Kidney glomerular epithelial cell (primary cell): ENCODE results near the gene NAV2.
A peak's percentile ranks its signal among the peaks of the same experiment; 100 is the strongest.

Source experiments
- DNase-seq: peaks from one replicate; lab custom pipeline; 2025; lab: John Stamatoyannopoulos, UW

Gene NAV2

DNA sequence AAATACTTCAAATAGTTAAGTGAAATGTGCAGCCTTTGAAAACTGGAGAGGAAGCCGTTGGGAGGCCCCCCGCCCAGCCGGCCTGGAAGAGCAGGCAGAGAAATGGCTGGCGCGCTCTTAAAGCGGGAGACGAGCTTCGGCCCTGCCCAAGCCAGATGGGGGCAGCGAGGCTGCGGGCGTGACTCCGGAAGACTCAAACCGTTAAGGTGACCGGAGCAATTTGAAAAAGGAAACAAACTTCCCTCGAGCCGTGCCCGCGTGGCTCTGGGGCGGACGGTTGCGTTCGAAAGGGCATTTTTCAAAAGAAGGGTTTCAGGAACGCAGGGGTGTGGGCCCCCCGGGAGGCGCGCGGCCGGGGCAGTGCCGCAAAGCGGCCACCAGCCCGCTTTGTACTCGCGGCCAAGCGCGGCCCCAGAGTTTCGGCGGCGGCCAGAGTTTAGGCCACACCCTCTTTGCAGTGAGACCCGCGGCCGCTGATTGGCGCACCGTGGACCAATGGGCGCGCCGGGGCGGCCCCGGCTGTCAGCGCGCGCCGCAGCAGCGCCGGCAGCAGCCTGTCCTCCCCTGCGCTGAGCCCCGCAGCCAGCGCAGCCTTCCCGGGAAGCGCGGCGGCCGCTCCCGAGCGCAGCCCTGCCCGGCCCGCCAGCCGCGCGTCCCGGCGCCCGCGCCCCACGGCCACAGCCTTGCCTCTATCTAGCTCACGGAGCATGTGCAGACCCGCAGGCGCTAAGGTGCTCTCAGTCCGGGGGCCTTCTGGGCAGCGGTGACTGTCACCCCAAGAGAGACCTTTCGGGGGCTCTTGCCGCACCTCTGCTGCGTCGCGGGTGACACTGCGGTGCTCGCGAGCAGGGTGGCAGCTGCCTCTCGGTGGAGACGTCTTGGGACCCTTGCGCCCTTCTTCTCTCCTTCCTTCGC, at the start of gene NAV2:
Gene NAV2 (plus strand): TSS at position 557 of the 915 bp plus-strand sequence. CDS start 859 bp downstream, outside the sequence.
- peak; percentile 75 for DNase-seq

- no peak for DNase-seq
These were observed 49.4 kb upstream of the NAV2 start for GRCh38 chr11:19663206-19663605.

- peak; percentile 67 for DNase-seq
These were observed 47.6 kb upstream of the NAV2 start for GRCh38 chr11:19664886-19665548.

DNA sequence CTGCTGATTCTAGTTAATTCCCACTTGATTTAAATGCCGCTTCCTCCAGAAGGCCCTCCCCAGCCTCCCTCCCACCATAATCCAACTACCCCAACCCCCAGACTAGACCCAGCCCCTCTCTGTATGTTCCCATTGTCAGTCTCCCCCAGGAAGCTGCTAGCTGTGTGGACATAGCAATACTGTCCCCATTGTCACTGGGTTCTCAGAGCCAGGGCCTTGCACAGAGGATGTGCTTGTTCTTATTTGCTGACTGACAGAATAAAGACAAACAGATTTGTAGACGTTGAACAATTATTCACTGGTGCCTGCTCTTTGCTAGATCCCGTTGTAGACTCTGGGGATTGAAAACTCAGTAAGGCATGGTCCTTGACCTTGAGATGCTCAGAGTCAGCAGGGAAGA, 45.7 kb upstream of the NAV2 start:
- no peak for DNase-seq

GRCh38 chr11:19669511-19669910, 43.1 kb upstream of the NAV2 start:
- DNase-seq = no peak

DNA sequence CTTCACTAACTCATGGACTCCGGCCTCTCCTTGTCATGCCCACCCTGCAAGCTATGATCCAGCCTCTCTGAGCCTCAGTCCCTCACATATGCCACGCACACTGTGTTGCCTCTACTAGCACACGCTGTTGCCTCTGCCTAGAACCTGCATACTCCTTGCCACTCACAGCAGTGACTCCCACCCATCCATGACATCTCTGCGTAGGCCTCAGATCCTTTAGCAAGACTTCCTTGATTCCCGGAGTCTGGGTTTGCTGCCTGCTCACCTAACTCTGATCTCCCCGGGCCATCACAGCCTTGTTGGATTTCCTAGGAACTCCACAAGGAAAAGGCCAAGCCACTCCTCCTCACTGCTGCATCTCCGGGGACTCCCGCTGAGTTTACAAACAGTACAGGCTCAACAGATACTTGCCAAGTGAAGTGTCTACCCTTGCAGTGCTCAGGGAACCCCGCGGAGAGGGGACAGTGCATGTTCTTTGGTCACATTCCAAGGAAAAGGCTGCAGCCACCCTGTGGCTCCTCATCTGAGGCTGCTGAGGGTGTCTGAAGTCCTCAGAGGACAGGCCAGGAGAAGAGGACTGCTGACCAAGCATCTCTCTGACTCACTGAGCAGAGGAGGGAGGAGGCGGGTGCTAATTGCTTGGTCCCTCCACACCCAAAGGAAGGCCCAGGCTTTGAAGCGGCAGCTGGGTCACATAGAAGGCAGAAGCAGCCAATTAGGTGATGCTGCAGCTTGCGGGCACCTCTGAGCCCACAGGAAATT, 42.4 kb upstream of the NAV2 start:
- no peak for DNase-seq

DNA sequence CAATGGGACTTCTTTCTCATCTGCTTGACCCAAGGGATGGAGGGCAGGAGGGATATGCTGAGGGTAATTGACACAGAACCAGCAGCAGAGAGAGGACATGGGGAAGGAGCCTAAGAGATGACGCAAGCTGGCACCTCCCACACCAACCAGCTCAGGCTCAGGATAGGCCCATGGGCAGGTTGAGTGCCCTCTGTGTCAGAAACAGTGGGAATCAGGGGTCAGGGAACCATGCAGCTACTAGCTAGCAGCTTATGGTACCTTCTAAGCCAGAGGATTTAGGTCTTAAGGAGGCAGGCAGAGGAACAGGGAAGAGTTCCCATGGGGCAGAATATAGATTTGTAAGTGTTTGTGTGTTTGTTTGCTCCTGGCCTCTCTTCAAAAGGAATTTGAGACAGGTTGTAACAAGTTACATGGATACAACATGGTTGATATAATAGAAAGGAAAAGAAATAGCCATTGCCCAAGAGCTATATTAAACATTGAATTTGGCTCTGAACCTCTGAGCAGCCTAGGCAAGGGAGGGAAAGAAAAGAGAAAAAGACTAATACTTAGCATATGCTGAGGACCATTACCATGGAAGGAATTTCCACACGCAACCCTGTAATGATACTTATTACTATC, 39.9 kb upstream of the NAV2 start:
- DNase-seq = no peak

DNA sequence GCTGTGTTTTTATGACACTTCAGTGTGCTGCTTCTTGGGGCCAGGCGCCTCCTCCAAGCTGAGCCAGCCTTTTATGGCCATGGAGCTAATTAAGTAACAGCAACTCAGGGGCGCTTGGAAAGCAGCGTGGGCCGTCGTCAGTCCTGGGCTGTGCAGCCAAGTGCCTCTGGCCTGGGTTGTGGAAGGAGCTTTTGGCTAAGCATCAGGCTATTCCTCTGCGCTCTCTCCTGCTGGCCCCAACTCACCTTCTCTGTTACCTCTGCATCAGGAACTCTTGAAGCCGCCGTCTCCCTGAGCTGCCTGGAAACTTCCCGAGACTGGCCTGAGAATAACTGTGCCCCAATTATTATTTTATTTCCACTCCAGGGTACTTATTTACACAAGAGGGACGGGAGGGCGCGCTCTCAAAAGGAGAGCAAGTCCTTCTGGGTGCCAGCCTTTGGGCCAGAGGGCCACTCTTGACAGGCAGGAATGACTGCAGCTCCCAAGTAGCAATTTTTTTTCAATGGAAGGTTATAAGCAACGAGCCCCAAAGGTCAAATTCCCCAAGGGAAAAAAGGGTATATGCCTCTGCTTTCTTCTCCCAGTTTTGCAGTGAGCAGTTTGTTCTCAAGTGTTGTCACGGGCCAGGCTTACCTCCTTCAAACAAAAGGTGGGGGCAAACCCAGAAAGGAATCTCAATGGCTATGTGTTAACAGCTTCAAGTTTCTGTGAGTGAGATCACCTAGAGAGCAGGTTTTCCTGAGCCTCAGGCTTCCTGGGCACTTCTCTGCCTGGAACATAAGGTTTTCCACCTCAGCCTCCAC, 38.5 kb upstream of the NAV2 start:
- no peak for DNase-seq

- no peak for DNase-seq
These were observed 37.8 kb upstream of the NAV2 start for GRCh38 chr11:19674836-19675235.

GRCh38 chr11:19675397-19675796, 37.2 kb upstream of the NAV2 start:
- DNase-seq = no peak

- no peak for DNase-seq
These were observed 35.9 kb upstream of the NAV2 start for GRCh38 chr11:19676475-19677380.

- no peak for DNase-seq
These were observed 35.1 kb upstream of the NAV2 start for GRCh38 chr11:19677381-19678080.

DNA sequence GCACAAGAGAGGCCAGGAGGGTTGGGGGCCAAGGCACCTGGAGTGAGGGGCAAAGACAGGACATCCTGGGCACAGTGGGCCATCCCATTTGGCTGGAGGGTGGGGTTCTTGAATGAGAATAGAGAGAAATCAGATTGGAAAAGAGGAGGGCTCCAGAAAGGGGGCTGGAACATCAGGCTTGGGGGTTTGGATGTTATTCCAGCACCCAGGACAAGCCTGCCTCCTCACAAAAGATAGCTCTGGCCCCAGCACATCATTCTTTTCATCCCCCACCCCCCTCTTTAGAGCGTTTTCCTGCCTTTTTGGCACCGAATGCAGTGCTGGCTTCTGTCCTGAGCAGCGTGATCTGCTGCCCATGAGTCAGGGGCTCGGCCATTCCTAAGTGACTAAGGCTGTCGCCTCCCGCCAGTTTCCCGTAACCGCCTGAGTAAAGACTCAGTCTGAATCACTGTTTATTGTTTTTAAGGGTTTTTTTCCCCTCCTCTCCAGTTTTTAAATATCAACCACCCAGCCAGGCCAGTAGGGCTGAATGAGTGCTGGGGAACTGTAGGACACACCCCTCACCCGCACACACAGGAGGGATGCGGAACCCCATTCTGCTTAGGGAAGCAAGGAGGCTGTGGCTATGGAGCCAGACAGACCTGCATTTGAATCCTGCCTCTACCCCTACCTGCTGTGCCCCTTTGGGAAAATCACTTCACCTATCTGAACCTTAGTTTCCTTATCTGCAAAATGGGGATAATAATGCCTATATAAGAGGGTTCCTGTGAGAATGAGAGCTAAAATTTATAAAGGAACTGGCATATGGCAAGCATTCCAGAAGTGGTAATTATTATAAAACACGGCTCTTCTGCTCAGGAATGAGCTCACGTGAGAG, 32.4 kb upstream of the NAV2 start:
- DNase-seq = peak; percentile 93

GRCh38 chr11:19680829-19681368, 31.7 kb upstream of the NAV2 start:
- DNase-seq = no peak

DNA sequence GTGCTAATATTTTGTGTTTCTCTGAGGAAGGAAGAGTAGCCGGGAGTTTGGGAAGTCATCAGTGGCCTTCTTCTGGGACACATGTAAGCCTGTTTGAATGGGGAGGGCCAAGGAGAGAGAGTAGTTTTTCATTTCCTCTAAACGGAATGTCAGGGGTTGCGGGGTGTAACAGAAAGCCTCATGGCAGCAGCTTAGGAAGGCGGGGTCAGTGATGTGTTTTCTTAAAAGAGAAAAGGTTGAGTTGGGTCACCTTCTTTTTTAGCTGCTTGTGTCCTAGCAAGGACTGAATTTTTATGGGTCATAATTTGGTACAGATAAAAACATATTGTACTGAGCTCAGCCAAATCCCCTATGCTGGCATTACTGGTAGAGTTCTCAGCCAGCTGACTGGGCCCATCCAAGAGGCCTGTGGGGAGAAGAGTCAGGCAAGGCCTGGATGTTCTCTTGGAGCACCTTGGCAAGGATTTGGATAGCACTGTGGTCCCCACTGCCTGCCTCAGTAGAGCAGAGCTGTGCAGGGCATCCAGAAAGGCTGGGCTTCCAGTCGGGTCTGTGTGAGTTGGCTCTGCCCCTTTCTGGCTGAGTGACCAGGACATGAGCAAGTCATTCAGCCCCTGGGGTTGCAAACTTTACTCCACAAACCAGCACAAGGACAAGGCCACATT, 29.4 kb upstream of the NAV2 start:
- no peak for DNase-seq

DNA sequence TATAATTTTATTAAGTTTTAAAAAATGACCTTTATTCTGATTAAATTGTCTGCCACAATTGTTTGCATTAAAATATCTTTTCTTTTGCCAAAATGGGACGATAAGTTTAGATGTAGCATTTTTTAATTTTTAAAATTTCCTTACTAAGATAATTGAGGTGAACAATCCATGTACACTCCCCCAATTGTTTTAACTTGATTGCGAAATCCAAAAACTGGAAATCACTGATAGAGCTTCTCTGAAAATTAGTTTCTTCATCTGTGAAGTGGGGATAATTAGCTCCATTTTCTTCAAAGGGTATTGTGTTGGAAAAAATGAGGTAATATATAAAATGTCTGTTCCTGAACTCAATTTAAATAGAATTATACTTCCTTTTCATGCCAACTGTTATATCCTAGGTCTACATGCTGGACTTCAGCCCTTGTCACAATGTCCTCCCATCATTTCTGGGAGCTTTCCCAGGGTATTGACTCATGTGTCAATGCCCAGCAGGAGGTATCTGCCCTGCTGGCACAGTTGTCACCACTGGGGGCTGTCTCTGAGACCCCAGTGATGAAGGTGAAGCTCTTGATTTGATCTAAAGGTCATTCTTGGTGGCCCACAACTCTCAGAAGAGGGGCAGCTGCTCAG, 28.7 kb upstream of the NAV2 start:
- DNase-seq = no peak

GRCh38 chr11:19686234-19686633, 26.4 kb upstream of the NAV2 start:
- DNase-seq = no peak
